Endothelial cell of umbilical vein (primary cell): Measurements from ENCODE around the gene MGAT5. TPM values are rescaled to one million over a fixed set of nuclear protein-coding genes. Genes with fewer than 3 reads are reported as not detected.

Experiments
- BruUV-seq: library from RNA; stranded (reverse); fragments of 400-500 nt; replicated peaks from 2 replicates; lab custom pipeline; 2021; lab: Mats Ljungman, UMichigan
- CTCF ChIA-PET: fragments of 300-600, 350-600 bp; sonication (Branson Sonifier 250); formaldehyde crosslinking; loops from one replicate; lab custom pipeline; 2021; ENCODE audit warnings: antibody characterized with exemption, inconsistent platforms; lab: Charles Lee
- POLR2A ChIA-PET: fragments of 300-600, 350-600 bp; sonication (Branson Sonifier 250); formaldehyde crosslinking; loops from one replicate; lab custom pipeline; 2021; ENCODE audit warnings: antibody characterized with exemption, inconsistent platforms; lab: Charles Lee
- DNase-seq: peaks from one replicate; pipeline ENCODE4 v3.0.0-alpha.2; 2011; ENCODE audit warnings: low read depth, low spot score
- FAIRE-seq: peaks from 2 replicates; lab custom pipeline; 2011; peaks lifted over from hg19 to GRCh38; lab: Jason Lieb, UNC
- H2AFZ ChIP-seq: 2 replicates; pipeline ENCODE4 v1.6.0; 2012; ENCODE audit warnings: low read depth, low read length, control low read depth, inconsistent platforms
- H3K27ac ChIP-seq: 2 replicates; pipeline ENCODE4 v1.5.1; 2011; ENCODE audit warnings: low read depth, mild to moderate bottlenecking, control low read depth, low read length, moderate library complexity; ENCODE audit not compliant: insufficient read depth
- H3K27me3 ChIP-seq, 2 experiments: 2 replicates each; pipeline versions ENCODE4 v1.6.0 to v1.6.1; 2011; ENCODE audit warnings: low read length in 2 of 2, mixed read lengths in 1 of 2; ENCODE audit not compliant: control insufficient read depth in 2 of 2, insufficient read depth in 2 of 2
- H3K36me3 ChIP-seq, 2 experiments: 2 replicates in 1 of 2; 3 replicates in 1 of 2; pipeline ENCODE4 v1.5.1; 2011; ENCODE audit warnings: low read length in 2 of 2, mild to moderate bottlenecking in 1 of 2, moderate library complexity in 1 of 2; ENCODE audit not compliant: control insufficient read depth in 2 of 2, insufficient read depth in 2 of 2; ENCODE audit errors: extremely low read depth in 1 of 2
- H3K4me1 ChIP-seq: 3 replicates; pipeline ENCODE4 v1.5.1; 2011; ENCODE audit warnings: mild to moderate bottlenecking, low read length; ENCODE audit not compliant: control insufficient read depth, insufficient read depth; ENCODE audit errors: extremely low read depth
- H3K4me2 ChIP-seq: 2 replicates; pipeline ENCODE4 v1.6.1; 2011; ENCODE audit warnings: low read length, control low read depth, mixed read lengths; ENCODE audit not compliant: insufficient read depth
- H3K4me3 ChIP-seq, 3 experiments: fragments of 200-600 bp in 1 of 3; sonication (generic), shearing (Covaris generic) in 1 of 3; replicated peaks in 1 of 3; 2 replicates each; pipeline ENCODE4 v1.5.1; 2011 to 2016; ENCODE audit warnings: control low read depth in 3 of 3, low read length in 3 of 3, mild to moderate bottlenecking in 2 of 3, inconsistent platforms in 1 of 3, low read depth in 1 of 3, moderate library complexity in 1 of 3; ENCODE audit not compliant: insufficient read depth in 1 of 3
- H3K79me2 ChIP-seq: 2 replicates; pipeline ENCODE4 v1.6.0; 2012; ENCODE audit warnings: low read length, inconsistent platforms; ENCODE audit not compliant: control insufficient read depth, insufficient read depth
- H3K9ac ChIP-seq: replicated peaks from 2 replicates; pipeline ENCODE3; 2011; ENCODE audit warnings: low read length, control low read depth; ENCODE audit not compliant: insufficient read depth; ENCODE audit errors: extremely low read depth
- H3K9me1 ChIP-seq: replicated peaks from 3 replicates; pipeline ENCODE4 v1.6.0; 2011; ENCODE audit warnings: mild to moderate bottlenecking, low read length; ENCODE audit not compliant: control insufficient read depth, insufficient read depth; ENCODE audit errors: extremely low read depth
- H3K9me3 ChIP-seq: replicated peaks from 2 replicates; pipeline ENCODE4 v1.5.1; 2012; ENCODE audit warnings: low read length, inconsistent platforms; ENCODE audit not compliant: control insufficient read depth, insufficient read depth
- H4K20me1 ChIP-seq: replicated peaks from 2 replicates; pipeline ENCODE3; 2011; ENCODE audit warnings: mild to moderate bottlenecking, low read length; ENCODE audit not compliant: control insufficient read depth, insufficient read depth; ENCODE audit errors: extremely low read depth
- EZH2 ChIP-seq: IDR thresholded peaks from 2 replicates; pipeline ENCODE4 v1.6.1; 2012; ENCODE audit warnings: borderline replicate concordance, low read depth, mild to moderate bottlenecking, moderate library complexity, low read length, inconsistent platforms; ENCODE audit not compliant: severe bottlenecking
- FOS ChIP-seq: IDR thresholded peaks from 2 replicates; pipeline ENCODE4 v1.6.1; 2011; ENCODE audit warnings: mild to moderate bottlenecking, low read length, moderate library complexity, borderline replicate concordance; ENCODE audit not compliant: insufficient read depth
- GATA2 ChIP-seq: IDR thresholded peaks from 2 replicates; pipeline ENCODE4 v1.7.0; 2011; ENCODE audit warnings: low read depth, mild to moderate bottlenecking, moderate library complexity, mixed read lengths, low read length; ENCODE audit not compliant: insufficient read length, insufficient read depth
- JUN ChIP-seq: IDR thresholded peaks from 2 replicates; pipeline ENCODE4 v1.6.1; 2011; ENCODE audit warnings: borderline replicate concordance, low read depth; ENCODE audit not compliant: insufficient read length, insufficient read depth
- MYC ChIP-seq: IDR thresholded peaks from one replicate; pipeline ENCODE4 v1.6.1; 2011; ENCODE audit warnings: mild to moderate bottlenecking, low read depth, low read length
- POLR2A ChIP-seq: IDR thresholded peaks from 2 replicates; pipeline ENCODE4 v1.6.1; 2012; ENCODE audit warnings: low read depth, mild to moderate bottlenecking, control low read depth, low read length
- POLR2AphosphoS5 ChIP-seq: IDR thresholded peaks from 2 replicates; pipeline ENCODE4 v1.6.1; 2012; ENCODE audit warnings: low read depth, mild to moderate bottlenecking, control low read depth, low read length, moderate library complexity; ENCODE audit not compliant: insufficient read depth
- dilution Hi-C: fragments of 300-500 bp; cut with MboI; formaldehyde crosslinking; loops from one replicate; pipeline ENCODE4 v1.15.0; 2019; ENCODE audit warnings: low sequenced_read_pairs; ENCODE audit not compliant: extremely low pct_ligation_motif_present
- intact Hi-C: fragments of 100-400 bp; cut with micrococcal nuclease; formaldehyde crosslinking; loops from one replicate; pipeline ENCODE4 v1.10.0; 2022
- polyA plus RNA-seq, 4 experiments: library from polyadenylated mRNA; depleted of rRNA in 3 of 4; stranded (reverse) in 3 of 4; unstranded in 1 of 4; fragments of >200 nt; gene quantifications; 2 replicates each; pipeline versions ENCODE4 v1.2.1 to v1.2.3, GENCODE V29; 2011 to 2012; ENCODE audit warnings: missing spikeins in 1 of 4
- total RNA-seq: library from RNA; stranded (reverse); gene quantifications from 2 replicates; pipeline ENCODE4 v1.2.3, GENCODE V29; 2021
- TF ChIP-seq, protein P1 (sequence below): IDR thresholded peaks from 2 replicates; pipeline ENCODE4 v1.6.1; 2011; ENCODE audit not compliant: insufficient read depth, insufficient read length
- TF ChIP-seq, protein P2 (sequence below), 2 donors: IDR thresholded peaks; 1 replicate in 1 of 2; 2 replicates in 1 of 2; pipeline ENCODE4 v1.5.1; 2011; ENCODE audit warnings: low read length in 2 of 2, mild to moderate bottlenecking in 2 of 2, moderate library complexity in 2 of 2, control low read depth in 1 of 2, inconsistent platforms in 1 of 2, low read depth in 1 of 2; ENCODE audit not compliant: insufficient read depth in 1 of 2; ENCODE audit errors: extremely low read depth in 1 of 2

MGAT5 gene
- total and polyA plus RNA-seq, 2 donors (not counting 3 experiments of a cell fraction or from before 2014, with no cell fraction given) = 17.7 to 84.1 TPM

DNA sequence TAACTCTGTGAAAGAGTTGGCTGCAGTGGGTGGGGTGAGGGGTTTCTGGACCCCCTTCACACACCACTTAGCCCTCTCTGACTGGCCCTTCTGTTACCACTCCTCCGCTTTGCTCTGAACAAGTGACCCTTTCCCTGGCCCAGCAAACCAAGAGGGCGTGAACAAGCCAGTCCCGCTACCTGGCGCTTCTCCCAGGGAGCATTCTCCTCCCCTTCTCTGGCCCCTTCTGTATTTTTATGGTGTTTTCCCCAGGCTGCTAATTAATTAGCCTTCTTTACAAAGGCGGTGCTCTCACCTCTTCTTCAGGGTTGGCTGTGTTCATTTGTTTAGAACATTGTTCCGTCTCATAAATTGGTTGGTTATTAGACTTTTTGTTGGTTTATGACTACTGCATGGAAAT is 180.1 kb downstream of the MGAT5 start:
- Histone ChIP-seq H3K9me1 (no peaks in the 10 kb centered on the region), H3K4me1 (peaks cover 38% of the 10 kb centered on the region), H3K4me3 (no peak overlapping the region), H3K27me3 (no peaks in the 10 kb centered on the region), H3K79me2 (no peaks in the 10 kb centered on the region), H3K36me3 (no peaks in the 10 kb centered on the region), H3K9me3 (no peaks in the 10 kb centered on the region), H3K27ac (no peak overlapping the region), H3K9ac (no peak overlapping the region), H2AFZ (no peak overlapping the region), H4K20me1 (no peaks in the 10 kb centered on the region), H3K4me2 (no peak overlapping the region)
- intact Hi-C loops (no loop called here), dilution Hi-C loops (no loop called here)
- CTCF ChIA-PET = interaction anchor here (1.2 to 1.4 kb wide), 2 partner anchors 17 to 315 kb away, joined by 3 read pairs; no protein-coding TSS in a partner anchor
- no peak for FAIRE-seq
- POLR2A ChIA-PET = no interaction called here
- no peak for DNase-seq
- no TSS peak for BruUV-seq
- TF ChIP-seq GATA2 = no peak
- no peak for TF ChIP-seq MYC
- TF ChIP-seq, protein P1, sequence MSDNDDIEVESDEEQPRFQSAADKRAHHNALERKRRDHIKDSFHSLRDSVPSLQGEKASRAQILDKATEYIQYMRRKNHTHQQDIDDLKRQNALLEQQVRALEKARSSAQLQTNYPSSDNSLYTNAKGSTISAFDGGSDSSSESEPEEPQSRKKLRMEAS = no peak
- TF ChIP-seq, protein P2, sequence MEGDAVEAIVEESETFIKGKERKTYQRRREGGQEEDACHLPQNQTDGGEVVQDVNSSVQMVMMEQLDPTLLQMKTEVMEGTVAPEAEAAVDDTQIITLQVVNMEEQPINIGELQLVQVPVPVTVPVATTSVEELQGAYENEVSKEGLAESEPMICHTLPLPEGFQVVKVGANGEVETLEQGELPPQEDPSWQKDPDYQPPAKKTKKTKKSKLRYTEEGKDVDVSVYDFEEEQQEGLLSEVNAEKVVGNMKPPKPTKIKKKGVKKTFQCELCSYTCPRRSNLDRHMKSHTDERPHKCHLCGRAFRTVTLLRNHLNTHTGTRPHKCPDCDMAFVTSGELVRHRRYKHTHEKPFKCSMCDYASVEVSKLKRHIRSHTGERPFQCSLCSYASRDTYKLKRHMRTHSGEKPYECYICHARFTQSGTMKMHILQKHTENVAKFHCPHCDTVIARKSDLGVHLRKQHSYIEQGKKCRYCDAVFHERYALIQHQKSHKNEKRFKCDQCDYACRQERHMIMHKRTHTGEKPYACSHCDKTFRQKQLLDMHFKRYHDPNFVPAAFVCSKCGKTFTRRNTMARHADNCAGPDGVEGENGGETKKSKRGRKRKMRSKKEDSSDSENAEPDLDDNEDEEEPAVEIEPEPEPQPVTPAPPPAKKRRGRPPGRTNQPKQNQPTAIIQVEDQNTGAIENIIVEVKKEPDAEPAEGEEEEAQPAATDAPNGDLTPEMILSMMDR (IDR thresholded peaks at IDR 0.05; ENCODE audit: extremely low read depth in 1 of 2, insufficient read depth in 1 of 2, low read depth in 1 of 2, low read length in 2 of 2) = no peak
- TF ChIP-seq POLR2AphosphoS5 = no peak
- no peak for TF ChIP-seq EZH2
- TF ChIP-seq POLR2A = no peak
- TF ChIP-seq JUN = no peak
- no peak for TF ChIP-seq FOS
